Hematopoietic multipotent progenitor cell treated with erythropoietin and hydrocortisone succinate and interleukin-3 and kit ligand, for 4 days (in vitro differentiated cells): ENCODE measurements around the gene AHSA1.

ENCODE experiments used
- DNase-seq: peaks from one replicate; pipeline ENCODE4 v3.0.0-alpha.2; 2015

Gene AHSA1

DNA sequence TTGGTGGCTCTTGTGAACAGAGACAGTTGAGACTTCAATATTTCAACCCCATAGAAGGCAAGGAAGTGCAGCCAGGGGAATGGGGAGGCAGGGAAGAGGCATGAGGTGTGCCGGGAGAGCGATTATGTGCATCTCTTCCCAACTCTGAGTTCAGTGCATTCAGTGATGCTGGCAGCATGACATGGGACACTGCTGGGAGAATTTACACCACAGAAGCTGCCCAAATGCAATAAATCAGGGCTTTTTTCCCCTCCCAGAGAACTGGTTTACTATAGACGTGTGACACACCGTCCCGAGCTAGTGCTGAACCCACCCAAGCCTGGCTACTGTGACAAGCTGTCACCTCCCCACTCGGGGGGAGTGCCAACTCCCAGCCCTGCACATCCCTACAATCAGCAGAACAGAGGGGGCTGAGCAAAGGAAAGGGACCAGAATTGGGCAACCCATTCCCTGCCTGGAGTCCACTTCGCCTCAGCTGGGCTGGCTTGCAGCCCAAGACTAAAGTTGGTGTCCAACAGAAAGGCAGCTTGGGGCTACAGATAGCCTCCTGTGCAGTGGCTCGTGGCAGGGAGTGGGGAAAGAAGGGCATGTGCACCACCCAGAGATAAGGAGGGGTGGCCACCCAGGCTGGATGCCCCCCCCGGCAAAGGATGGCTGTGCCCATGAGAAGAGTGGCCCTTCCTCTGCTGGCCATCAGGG, 16.7 kb downstream of the AHSA1 start:
- peak; percentile 47 for DNase-seq

DNA sequence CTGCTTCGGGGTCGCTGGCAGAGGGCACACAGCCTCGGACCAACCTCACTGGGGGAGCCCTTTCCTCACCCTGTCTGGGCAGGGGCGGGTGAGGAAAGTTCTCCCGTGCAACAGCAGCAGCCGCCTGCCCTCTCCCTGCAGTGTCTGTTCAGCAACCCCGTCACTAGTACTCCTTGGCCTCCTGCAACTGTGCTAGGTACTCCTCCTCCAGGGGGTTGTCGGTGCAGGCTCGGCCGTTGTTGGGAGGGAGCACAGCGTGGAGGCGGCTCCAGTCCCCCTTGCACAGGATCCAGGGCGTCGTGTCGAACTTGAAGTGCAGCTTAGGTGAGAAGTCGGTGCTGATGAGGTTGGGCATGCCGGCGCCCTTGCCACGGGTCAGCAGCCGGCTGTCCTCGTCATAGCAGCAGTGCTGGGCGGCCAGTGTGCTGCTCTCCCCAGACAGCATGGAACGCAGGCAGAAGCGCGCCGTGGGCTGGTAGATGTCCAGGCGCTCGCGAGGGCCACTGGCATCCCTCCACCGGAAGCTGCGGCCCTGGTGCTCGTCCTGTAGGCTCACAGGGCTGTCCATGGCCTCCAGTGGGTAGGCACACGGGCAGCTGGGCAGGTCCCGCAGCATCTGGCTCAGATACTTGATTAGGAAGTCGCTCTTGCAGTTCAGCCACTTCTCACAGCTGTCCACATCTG, 17.7 kb downstream of the AHSA1 start:
- DNase-seq, result no peak

DNA sequence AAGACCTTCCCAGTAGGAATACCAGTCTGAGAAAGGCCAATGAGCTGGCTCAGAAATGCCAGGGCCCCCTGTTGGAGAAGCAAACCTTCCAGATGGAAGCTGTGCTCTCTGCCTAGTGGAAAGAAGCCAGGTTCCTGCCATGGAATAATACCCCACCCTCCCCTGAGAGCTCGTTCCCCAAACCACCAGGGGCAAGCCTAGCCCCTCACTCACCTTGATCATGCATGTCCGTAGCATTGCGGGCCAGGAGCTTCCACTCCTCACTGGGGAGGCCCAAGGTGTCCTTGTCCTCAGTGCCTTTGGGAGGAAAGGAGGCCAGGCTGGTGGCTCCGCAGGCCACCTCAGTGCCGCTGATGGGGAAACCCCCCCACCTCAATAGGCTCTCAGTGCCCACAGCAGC, 20.1 kb downstream of the AHSA1 start:
- DNase-seq, result no peak

DNA sequence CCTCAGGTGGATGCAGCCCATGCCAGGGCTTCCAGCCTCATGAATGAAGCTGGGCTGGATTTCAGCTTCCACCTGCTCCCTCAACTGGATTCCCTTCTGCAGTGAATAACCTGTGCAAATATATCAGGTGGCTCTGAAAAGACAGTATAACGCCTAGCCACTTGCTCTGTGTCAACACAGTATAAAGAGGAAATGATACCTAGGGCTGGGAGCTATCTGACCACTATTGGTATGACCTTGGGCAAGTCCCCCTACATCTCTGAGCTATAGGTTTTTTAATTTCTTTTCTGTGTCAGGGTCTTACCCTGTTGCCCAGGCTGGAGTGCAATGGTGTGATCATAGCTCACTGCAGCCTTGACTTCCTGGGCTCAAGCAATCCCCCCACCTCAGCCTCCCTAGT, 20.9 kb downstream of the AHSA1 start:
- DNase-seq, result no peak

DNA sequence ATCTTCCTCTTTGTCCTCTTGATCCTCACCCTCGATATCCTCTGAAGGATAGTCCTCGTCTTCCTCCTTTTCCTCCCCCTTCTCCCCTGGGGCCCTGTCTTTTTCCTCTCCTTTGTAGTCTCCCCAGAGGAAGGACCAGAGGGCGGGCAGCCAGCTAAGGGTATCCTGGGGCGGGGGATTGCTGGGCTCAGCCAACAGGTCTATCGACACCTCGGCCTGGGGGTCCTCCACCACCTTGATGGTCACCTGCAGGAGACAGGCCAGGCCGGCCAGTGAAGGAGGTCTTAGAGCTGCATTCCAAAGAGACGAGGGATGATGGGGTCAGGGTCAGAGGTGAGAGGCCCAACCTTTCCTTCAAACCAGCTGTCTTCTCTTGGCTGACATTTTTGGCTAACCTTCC, 24.5 kb downstream of the AHSA1 start:
- no peak for DNase-seq

DNA sequence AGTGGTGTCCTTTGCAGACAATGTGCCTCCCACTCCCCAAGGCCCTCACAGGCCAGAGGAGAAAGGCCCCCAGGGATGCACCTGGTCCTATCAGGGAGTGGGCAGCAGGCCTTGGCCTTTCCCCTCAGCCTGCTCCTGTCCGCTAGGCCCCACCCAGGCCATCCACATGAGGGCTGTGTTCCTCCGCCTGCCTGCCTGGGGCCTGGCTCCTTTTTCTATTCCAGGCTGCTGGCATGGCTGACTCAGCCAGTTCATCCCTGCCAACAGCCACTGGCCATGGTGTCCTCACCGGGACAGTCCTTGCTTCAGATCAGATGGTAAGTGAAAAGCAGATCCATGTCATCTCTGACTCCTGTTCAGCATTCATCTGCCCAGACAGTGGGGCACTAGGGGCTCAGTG, 27.4 kb downstream of the AHSA1 start:
- no peak for DNase-seq

DNA sequence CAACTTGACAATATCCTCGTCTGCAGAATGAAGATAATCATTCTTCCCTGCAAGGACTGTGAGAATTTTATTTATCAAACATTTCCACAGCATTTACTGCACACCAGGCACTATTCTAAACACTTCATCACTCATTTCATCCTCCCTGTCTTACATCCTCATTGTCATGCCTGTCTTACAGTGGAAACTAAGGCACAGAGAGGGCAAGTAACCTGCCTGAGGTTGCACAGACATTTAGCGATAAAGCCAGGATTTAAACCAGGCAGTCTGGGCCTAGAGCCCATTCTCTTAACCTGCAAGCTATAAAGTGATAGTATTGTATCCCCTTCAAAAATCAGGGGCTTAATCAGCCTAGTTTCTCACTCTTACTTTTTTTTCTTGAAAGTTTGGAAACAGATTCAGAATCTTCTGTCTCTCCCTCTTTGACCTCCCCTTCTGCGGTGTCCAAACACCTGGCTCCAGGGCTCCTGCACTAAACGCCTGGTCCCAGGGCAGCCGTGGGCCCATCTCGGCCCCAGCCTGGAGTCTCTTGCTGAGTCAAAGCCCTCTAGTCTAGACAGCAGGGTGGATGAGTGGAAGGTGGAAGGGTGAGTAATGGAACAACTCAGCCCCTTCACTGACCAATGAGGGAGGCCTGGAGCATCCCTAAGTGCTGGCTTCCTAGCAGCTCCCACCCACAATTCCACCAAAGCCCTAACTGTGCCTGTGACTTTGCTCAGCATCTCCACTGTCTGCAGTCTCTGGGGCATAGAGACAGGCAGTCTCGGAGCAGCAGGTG, 28.2 kb downstream of the AHSA1 start:
- DNase-seq, result no peak

DNA sequence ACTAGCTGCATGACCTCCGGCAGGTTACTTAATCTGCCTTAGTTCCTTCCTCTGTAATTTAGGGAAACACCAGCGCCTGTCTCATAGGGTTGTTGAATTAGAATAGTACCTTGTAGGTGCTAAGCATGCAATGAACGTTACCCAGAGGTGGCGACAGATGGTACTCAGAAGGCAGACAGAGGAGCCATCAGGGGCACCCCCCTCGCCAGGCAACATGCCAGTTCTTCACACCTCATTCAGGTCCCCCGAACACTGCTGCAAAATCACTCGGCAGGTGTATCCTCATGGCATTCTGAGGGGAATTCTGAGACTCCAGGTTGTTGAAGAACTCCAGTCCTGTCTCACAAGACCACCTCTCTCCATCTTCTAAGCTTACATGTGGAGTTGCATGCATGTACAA, 30.7 kb downstream of the AHSA1 start:
- no peak for DNase-seq

DNA sequence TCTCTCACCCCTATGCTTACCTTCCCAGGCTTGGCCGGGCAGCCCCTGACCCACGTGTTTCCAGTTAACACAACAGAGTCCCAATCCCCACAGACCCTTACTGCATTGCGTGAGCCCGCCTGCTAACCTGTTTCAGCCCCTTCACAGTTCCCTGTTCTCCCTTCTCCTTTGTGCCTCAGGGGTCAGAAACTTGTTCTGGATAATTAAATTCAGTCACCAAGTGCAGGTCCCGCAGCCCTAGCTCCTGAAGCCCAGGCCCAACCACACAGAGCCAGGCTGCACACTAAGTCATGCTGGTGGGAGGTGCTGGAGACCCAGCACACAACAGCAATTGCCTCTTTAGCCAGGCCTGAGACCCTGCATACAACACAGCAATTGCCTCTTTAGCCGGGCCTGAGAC, 31.1 kb downstream of the AHSA1 start:
- no peak for DNase-seq

DNA sequence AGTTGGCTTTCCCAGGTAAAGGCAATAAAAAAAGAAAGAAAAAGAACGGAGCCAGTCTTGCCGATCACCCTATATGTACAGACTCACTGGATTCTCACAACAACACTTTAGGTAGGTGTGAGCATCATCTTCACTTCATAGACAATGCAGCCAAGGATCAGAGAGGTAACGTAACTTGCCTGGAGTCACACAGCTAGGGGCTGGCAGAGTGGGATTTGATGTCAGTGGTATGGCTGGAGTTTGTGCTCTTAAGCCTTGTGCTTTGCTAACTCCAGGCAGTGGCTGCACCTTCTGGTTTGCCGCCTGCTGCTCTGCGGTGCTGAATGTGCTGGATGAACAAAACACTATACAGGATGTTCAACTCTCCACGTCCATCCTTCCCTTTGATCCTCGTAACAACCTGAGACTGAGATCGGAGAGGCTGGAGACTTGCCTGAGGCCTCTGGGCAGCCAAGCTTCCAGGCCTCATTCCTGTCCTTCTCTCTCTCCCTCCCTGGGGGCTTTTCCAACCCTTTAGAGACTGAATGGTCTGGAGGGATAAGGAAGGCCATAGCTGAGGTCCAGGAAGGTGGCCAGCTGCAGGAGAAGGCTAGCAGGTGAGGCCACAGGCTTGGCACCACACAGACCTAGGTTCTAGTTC, 32.6 kb downstream of the AHSA1 start:
- DNase-seq, result no peak

DNA sequence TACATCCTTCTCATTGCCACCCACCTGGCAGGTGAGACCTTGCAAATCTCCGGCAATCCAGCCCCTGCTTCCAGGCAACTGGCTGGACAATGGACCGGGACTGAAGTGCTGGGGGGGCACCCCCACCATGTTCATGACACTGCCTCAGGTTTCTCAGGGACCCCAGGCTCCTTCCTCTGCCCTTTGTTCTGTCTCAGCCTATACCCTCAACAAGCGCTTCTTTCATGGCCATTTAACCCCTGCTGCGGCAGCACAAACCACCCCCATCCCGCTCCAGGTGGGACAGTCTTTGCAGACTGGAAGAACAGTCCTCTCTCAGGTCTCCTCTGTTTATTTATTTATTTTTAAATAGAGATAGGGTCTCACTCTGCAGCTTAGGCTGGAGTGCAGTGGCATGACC, 33.2 kb downstream of the AHSA1 start:
- no peak for DNase-seq

DNA sequence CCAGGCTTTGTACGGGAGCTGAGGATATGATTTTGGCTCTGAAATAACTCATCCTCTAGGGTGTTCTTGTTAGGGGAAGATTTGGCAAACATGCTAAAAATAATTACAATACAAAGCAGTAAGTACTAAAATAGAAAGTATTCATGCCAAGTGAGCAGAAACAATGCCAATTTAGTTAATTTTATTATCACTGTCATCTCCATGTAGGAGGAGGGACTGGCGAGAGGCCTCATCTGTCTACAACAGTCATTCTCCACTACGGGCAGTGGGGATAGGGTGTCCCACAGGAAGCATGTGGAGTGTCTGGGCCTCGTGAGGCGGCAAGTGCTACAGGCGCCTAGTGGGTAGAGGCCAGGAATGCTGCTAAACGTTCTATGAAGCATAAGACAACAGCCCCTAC, 37.4 kb downstream of the AHSA1 start:
- DNase-seq, result no peak

DNA sequence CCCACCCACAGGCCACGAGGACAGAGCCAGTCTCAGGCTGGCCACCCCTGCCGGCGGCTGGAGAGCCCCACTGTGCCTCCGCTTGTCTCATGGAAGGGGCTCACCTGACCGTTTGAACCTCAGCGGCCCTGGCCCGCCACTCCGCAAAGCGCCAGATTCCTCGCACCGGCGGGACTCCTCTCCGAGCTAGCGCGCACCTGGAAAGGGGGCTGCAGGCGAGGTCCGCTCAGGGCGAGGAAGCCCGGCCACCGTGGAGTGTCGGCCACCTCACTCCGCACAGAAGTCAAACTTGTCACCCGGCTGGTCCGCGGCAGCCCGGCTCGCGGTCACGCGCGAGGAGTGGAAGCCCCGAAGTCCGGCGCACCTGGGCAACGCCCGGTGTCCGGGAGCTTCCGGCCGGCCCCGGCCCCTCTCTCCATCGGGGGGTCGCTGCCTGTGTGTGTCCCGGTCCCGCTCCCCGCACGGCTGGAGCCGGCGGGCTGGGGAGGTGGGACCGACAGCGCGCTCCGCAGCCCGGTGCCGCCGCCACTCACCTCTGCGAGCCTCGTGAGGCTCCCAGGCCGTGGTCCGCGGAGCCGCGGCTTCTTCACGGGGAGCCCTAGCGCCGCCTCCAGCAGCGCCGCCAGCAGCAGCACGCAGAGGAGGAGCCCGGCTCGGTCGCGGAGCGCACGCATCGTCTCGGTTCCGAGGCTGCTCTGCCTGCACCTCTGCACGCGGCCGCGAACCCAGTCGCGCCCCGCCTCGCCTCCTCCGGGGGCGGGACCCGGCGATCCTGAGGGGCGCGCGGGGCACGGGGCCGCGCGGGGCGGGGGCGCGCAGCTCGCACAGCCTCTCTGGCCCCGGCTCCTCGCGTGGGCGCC, 40.5 kb downstream of the AHSA1 start, which contains the start of gene ISM2:
Gene ISM2, minus strand, starts transcription at position 697 of the 860 bp plus-strand sequence. Its CDS starts 23 bp downstream, at position 674.
- DNase-seq, result peak; percentile 69

DNA sequence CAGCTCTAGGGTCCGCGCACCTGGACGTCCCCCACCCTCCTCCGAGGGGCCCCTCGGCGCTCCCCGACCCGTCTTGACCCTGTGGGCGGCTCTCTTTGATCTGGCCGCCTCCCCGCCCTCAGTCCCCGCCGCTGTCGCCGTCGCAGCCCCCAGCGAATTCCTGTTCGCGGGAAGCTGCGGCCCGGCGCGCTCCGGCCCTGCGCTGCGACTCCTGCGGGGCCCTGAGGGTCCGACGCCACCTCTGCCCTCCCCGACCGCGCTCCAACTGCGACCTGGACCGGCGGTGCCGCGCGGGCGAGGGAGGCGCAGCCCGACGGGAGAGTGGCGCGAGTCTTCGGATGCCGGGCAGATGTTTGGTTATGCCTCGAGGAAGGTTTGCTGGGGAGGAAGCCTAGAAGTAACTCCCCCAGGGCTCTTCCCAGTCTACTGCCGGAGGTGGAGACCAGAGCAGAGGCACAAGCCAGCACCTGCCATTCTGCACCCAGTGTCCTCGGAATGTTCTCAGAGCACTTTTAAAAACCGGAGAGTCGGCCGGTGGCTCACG, 41.2 kb downstream of the AHSA1 start:
- no peak for DNase-seq

DNA sequence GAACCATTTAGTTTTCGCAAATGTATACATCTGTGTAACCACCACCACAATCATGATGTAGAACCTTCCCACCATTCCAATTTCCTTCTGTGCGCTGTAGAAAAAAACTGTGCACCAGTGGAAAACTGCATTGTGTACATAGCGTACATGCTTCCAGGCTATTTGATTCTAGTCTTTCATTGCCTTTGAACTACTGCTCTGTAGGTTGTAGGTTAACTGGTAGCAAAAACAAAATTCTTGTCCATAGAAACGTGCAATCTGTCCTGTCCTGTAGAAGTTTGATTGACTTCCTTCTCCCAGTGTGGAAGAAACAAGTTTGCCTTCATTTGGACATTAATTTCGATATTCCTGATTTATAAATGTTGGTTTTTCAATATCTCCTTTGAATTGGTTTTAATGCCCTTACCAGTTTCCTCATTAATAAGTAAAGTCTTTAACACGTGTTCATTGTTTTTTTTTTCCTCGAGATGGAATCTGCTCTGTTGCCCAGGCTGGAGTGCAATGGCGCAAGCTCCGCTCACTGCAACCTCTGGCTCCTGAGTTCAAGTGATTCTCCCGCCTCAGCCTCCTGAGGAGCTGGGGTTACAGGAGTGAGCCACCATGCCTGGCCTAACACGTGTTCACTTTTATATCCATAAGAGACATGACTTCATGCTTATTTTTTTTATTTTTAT, 44.4 kb downstream of the AHSA1 start:
- DNase-seq, result no peak

DNA sequence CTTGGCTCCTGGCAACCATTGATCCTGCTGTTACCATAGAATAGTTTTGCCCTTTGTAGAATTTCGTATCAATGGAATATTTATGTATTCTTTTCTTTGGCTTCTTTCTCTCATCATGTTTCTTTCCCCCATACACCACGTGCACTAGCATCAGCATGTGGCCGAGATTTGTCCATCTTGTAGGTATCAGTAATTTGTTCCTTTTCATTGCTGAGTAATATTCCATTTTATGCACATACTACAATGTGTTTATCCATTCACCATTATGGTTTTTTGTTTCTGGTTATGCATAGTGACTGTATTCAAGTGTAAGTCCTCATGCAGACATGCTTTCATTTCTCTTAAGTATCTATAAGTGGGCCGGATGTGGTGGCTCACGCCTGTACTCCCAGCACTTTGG, 45.2 kb downstream of the AHSA1 start:
- no peak for DNase-seq

DNA sequence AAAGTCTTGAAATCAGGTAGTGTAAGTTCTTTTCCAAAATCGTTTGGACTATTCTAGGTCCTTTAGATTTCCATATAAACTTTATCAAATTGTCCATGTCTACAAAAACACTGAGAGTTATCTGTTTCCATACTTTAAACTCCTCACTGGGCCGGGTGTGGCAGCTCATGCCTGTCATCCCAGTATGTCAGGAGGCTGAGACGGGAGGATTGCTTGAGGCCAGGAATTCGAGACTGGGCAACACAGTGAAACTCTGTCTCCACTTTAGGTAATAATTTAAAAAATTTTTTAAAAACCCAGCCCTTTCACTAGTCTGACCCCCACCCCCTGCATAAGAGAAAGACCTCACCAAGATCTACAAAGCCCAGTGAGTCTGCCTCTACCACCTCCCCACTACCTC, 47.1 kb downstream of the AHSA1 start:
- no peak for DNase-seq

DNA sequence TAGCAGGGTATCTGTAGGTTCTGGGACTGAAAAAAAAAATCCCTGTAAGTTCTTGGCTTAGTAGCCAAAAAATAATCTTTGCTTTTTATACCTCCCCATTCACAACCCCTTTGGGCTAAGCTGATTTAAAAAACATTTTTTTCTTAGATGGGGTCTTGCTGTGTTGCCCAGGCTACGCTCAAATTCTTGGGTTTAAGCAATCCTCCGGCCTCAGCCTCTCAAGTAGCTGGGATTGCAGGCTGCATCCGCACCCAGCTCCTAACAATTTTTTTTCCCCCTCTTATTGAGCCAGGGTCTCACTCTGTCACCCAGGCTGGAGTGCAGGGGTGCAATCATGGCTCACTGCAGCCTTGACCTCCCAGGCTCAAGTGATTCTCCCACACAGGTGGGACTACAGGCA, 49.9 kb downstream of the AHSA1 start:
- DNase-seq, result no peak

DNA sequence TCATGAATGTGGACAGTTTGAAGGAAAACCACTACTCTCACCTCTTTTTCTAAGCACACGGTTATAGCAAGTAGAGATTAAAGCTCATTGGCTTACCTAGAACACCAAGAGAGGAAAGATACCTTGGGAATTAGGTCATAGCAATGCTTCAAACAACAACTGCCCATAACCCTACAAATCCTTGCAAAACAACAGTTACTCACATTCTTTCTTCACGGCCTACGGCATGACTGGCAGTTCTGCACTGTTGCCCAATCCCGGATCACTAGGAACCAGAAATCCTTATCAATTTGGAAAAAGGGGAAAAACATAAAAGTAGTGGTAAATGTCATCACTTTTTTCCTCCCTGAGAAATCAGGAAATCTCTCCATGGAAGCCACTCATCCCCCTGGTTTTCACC, 50.4 kb downstream of the AHSA1 start:
- no peak for DNase-seq

DNA sequence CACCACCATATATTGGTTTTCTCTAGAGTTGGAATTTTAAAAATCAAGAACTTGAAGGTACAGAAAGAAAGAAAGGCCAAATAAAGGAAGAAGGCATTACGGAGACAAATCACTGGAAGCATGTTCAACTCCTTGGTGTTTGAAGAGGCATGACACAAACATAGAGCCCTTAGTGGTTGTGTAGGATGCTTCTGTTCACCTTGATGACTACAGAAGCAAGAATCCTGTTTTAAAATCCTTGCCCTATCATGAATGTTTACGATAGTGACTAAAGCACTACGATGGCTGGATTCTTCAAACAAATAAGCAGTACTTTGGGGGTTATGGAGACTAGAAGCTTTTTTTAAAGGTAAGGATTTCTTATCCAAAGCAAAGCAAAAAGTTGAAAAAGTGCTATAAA, 51.0 kb downstream of the AHSA1 start:
- DNase-seq, result no peak

DNA sequence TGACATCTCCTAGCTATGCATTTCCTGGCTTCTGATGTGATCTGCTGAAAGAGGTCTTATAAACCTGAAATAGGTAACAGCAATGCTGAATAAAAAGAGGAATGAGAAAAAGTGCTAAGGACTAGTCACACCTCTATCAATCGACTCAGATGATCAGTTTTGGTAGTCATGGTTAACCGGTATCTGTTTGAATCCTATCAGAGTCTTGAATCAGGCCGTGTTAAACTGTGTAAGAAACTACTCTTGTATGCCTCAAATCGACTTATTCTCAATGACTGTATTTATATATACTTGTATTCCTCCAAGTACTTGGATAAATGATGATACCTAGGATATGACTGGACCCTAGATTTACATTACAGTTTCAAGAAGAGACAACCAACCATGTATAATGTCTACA, 51.5 kb downstream of the AHSA1 start:
- DNase-seq, result no peak
